Measurements from ENCODE around the gene MRPL40.

GRCh38 chr22:19405652-19406051 lies 26.7 kb upstream of the MRPL40 start:
- TF ChIP-seq TAF1 (IDR thresholded peaks at IDR 0.05; ENCODE audit: borderline replicate concordance, insufficient read depth, low read length) (no peak), REST (IDR thresholded peaks at IDR 0.05; ENCODE audit: insufficient read depth in 1 of 2, low read depth in 2 of 2, low read length in 2 of 2) (no peak)

All from PFSK-1 (cell line).